H9 (cell line): ENCODE results near the gene SIN3A. TPM values are rescaled to one million over a fixed set of nuclear protein-coding genes. Genes with fewer than 3 reads are reported as not detected.
"Not testable (repeated sequence)": the region's sequence is repeated elsewhere in the genome, so short reads cannot be mapped to it uniquely, and the experiment has no call there.

Experiments used
- DNase-seq: peaks from one replicate; pipeline ENCODE4 v3.0.0-alpha.2; 2017
- H2AFZ ChIP-seq: one replicate; pipeline ENCODE4 v1.6.1; 2013; ENCODE audit warnings: mild to moderate bottlenecking, low read length, control low read depth, moderate library complexity
- H2AK5ac ChIP-seq: 2 replicates; pipeline ENCODE4 v1.6.1; 2013; ENCODE audit warnings: low read length, control low read depth, mixed read lengths; ENCODE audit not compliant: insufficient read length
- H2BK120ac ChIP-seq: one replicate; pipeline ENCODE4 v1.6.1; 2013; ENCODE audit warnings: low read depth, mild to moderate bottlenecking, low read length, control low read depth, inconsistent platforms; ENCODE audit not compliant: poor library complexity, severe bottlenecking
- H2BK12ac ChIP-seq: 2 replicates; pipeline ENCODE4 v1.6.1; 2013; ENCODE audit warnings: low read length, control low read depth, mixed read lengths, low read depth; ENCODE audit not compliant: insufficient read length
- H2BK15ac ChIP-seq: 2 replicates; pipeline ENCODE4 v1.6.1; 2013; ENCODE audit warnings: low read depth, low read length, control low read depth
- H2BK20ac ChIP-seq: one replicate; pipeline ENCODE4 v1.6.1; 2013; ENCODE audit warnings: low read depth, mild to moderate bottlenecking, low read length, control low read depth, inconsistent platforms; ENCODE audit not compliant: poor library complexity, severe bottlenecking
- H2BK5ac ChIP-seq: 2 replicates; pipeline ENCODE4 v1.6.1; 2013; ENCODE audit warnings: low read length, control low read depth, mixed read lengths; ENCODE audit not compliant: insufficient read length
- H3K14ac ChIP-seq: 2 replicates; pipeline ENCODE4 v1.6.1; 2013; ENCODE audit warnings: low read length, control low read depth; ENCODE audit not compliant: insufficient read depth
- H3K18ac ChIP-seq: 2 replicates; pipeline ENCODE4 v1.6.1; 2013; ENCODE audit warnings: low read depth, mild to moderate bottlenecking, mixed read lengths, low read length, control low read depth; ENCODE audit not compliant: insufficient read length
- H3K23ac ChIP-seq: 2 replicates; pipeline ENCODE4 v1.6.1; 2013; ENCODE audit warnings: low read length, control low read depth, mixed read lengths, low read depth; ENCODE audit not compliant: insufficient read length
- H3K23me2 ChIP-seq: 2 replicates; pipeline ENCODE4 v1.6.1; 2013; ENCODE audit warnings: low read depth, mild to moderate bottlenecking, mixed read lengths, low read length, control low read depth; ENCODE audit not compliant: insufficient read length, poor library complexity, severe bottlenecking
- H3K27ac ChIP-seq: 2 replicates; pipeline ENCODE4 v1.5.1; 2013; ENCODE audit warnings: low read length, control low read depth, mixed read lengths, low read depth; ENCODE audit not compliant: insufficient read length
- H3K27me3 ChIP-seq: 2 replicates; pipeline ENCODE4 v1.6.1; 2013; ENCODE audit warnings: low read length, control low read depth, inconsistent platforms; ENCODE audit not compliant: insufficient read depth
- H3K4ac ChIP-seq: 2 replicates; pipeline ENCODE4 v1.6.1; 2013; ENCODE audit warnings: low read depth, mild to moderate bottlenecking, control low read depth, inconsistent platforms, low read length, moderate library complexity
- H3K4me1 ChIP-seq: 2 replicates; pipeline ENCODE4 v1.6.1; 2013; ENCODE audit warnings: low read length, control low read depth, inconsistent platforms; ENCODE audit not compliant: insufficient read depth
- H3K4me2 ChIP-seq: 2 replicates; pipeline ENCODE4 v1.6.1; 2013; ENCODE audit warnings: low read length, control low read depth, mixed read lengths; ENCODE audit not compliant: insufficient read length, insufficient read depth
- H3K56ac ChIP-seq: 2 replicates; pipeline ENCODE4 v1.6.1; 2013; ENCODE audit warnings: low read depth, mild to moderate bottlenecking, mixed read lengths, low read length, control low read depth; ENCODE audit not compliant: insufficient read length
- H3K79me1 ChIP-seq: 2 replicates; pipeline ENCODE4 v1.6.1; 2013; ENCODE audit warnings: low read depth, mild to moderate bottlenecking, moderate library complexity, low read length, control low read depth, inconsistent platforms; ENCODE audit not compliant: insufficient read depth, poor library complexity, severe bottlenecking
- H3K79me2 ChIP-seq: 2 replicates; pipeline ENCODE4 v1.6.1; 2013; ENCODE audit warnings: low read length, control low read depth, inconsistent platforms; ENCODE audit not compliant: insufficient read depth
- H3K9ac ChIP-seq: 2 replicates; pipeline ENCODE4 v1.6.1; 2013; ENCODE audit warnings: low read length, control low read depth, mixed read lengths; ENCODE audit not compliant: insufficient read length; ENCODE audit errors: extremely low read depth
- H3K9me3 ChIP-seq: one replicate; pipeline ENCODE4 v1.6.1; 2013; ENCODE audit warnings: low read depth, low read length, inconsistent platforms; ENCODE audit not compliant: control insufficient read depth
- H3T11ph ChIP-seq: one replicate; pipeline ENCODE4 v1.6.1; 2013; ENCODE audit warnings: mild to moderate bottlenecking, low read length, control low read depth, inconsistent platforms
- H4K20me1 ChIP-seq: one replicate; pipeline ENCODE4 v1.6.1; 2013; ENCODE audit not compliant: control insufficient read depth, insufficient read length, insufficient read depth
- H4K5ac ChIP-seq: 2 replicates; pipeline ENCODE4 v1.6.1; 2013; ENCODE audit warnings: low read depth, mild to moderate bottlenecking, mixed read lengths, low read length, control low read depth; ENCODE audit not compliant: insufficient read length
- H4K8ac ChIP-seq: replicated peaks from 2 replicates; pipeline ENCODE4 v1.6.1; 2013; ENCODE audit warnings: low read length, control low read depth, mixed read lengths, low read depth; ENCODE audit not compliant: insufficient read length
- H4K91ac ChIP-seq: 2 replicates; pipeline ENCODE4 v1.6.1; 2013; ENCODE audit warnings: low read depth, mild to moderate bottlenecking, moderate library complexity, mixed read lengths, low read length, control low read depth; ENCODE audit not compliant: insufficient read length
- H3K27ac Mint-ChIP-seq, 3 experiments: 2 replicates in 2 of 3; 3 replicates in 1 of 3; pipeline ENCODE4 v1.8.0; 2020 to 2021; ENCODE audit warnings: mixed read lengths in 3 of 3, mild to moderate bottlenecking in 1 of 3, moderate library complexity in 1 of 3
- H3K27me3 Mint-ChIP-seq: 2 replicates; pipeline ENCODE4 v1.8.0; 2021; ENCODE audit warnings: low read depth, mild to moderate bottlenecking, moderate library complexity, mixed read lengths
- H3K36me3 Mint-ChIP-seq, 3 experiments: 2 replicates in 2 of 3; 3 replicates in 1 of 3; pipeline ENCODE4 v1.8.0; 2020 to 2021; ENCODE audit warnings: low read depth in 3 of 3, mixed read lengths in 3 of 3; ENCODE audit not compliant: insufficient read depth in 1 of 3
- H3K4me1 Mint-ChIP-seq, 2 experiments: 2 replicates each; pipeline ENCODE4 v1.8.0; 2020; ENCODE audit warnings: mixed read lengths in 2 of 2
- H3K4me3 Mint-ChIP-seq, 2 experiments: 2 replicates in 1 of 2; 3 replicates in 1 of 2; pipeline ENCODE4 v1.8.0; 2020 to 2021; ENCODE audit warnings: mild to moderate bottlenecking in 2 of 2, mixed read lengths in 2 of 2, moderate library complexity in 1 of 2
- H3K9me3 Mint-ChIP-seq, 2 experiments: 2 replicates in 1 of 2; 3 replicates in 1 of 2; pipeline ENCODE4 v1.8.0; 2020; ENCODE audit warnings: mild to moderate bottlenecking in 2 of 2, mixed read lengths in 2 of 2, moderate library complexity in 1 of 2
- WGBS: extraction: QIAGEN DNeasy Blood & Tissue Kit; methylation state at CpG from one replicate; pipeline ENCODE4 v1.1.7; 2013; ENCODE audit warnings: missing lambda C conversion rate, low lambda C conversion rate, mixed read lengths; ENCODE audit not compliant: insufficient read length; ENCODE audit errors: extremely low coverage; 5-methylcytosine and 5-hydroxymethylcytosine counted together
- total RNA-seq: library from RNA; stranded (reverse); gene quantifications from 2 replicates; pipeline ENCODE4 v1.2.1, GENCODE V29; 2021
- TF ChIP-seq, protein P1 (sequence below): fragments of 200-600 bp; sonication (generic); conservative IDR thresholded peaks from 3 replicates; pipeline ENCODE4 v1.8.0; 2021; ENCODE audit warnings: antibody characterized with exemption, mild to moderate bottlenecking

Gene SIN3A
- total RNA-seq, 1 experiment from 2014 or later, result 102 TPM

DNA sequence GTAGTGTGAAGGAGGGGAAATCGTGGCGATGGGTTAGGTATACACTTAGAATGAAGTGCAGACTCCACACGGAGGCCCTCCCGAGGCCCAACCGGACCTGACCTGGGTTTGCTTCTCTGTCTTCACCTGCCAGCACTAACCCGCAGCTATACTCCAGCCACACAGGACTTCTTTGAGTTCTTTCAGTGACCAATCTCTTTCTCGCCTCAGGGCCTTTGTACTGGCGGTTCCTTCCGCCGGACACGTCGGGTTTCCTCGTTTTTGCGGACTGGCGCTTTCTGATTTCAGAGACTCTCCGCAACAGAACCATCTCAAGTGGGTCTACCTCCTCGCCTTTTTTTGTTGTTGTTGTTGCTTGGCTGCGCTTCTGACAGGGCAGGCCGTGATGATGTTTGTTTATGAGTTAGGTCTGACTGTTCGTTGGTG is 104.7 kb downstream of the SIN3A start, which contains the start of gene NEIL1:
Gene NEIL1, plus strand, starts transcription at position 244 of the 426 bp plus-strand sequence. CDS start 1,867 bp downstream, outside the sequence.
- Histone ChIP-seq H4K5ac (no peak within 1 kb of the TSS), H3K56ac (no peak within 1 kb of the TSS), H2BK12ac (no peak within 1 kb of the TSS), H2BK120ac (no peak within 1 kb of the TSS), H3T11ph (no peak within 1 kb of the TSS), H4K91ac (no peak within 1 kb of the TSS), H3K23me2 (peaks cover 13% of the 10 kb centered on the region), H4K20me1 (no peaks in the 10 kb centered on the region), H3K27ac (no peak within 1 kb of the TSS), H2BK20ac (no peak within 1 kb of the TSS), H2BK5ac (no peak within 1 kb of the TSS), H3K4me1 (no peaks in the 10 kb centered on the region), H3K4me2 (peak within 1 kb of the TSS; percentile 90), H3K14ac (no peak within 1 kb of the TSS; the same call in 1 of the 2 replicates), H3K27me3 (no peaks in the 10 kb centered on the region; the same call in 1 of the 2 replicates), H3K79me2 (no peaks in the 10 kb centered on the region), H2AFZ (no peak within 1 kb of the TSS), H4K8ac (no peak within 1 kb of the TSS), H2BK15ac (no peak within 1 kb of the TSS), H3K9ac (no peak within 1 kb of the TSS), H3K79me1 (no peaks in the 10 kb centered on the region), H3K23ac (no peak within 1 kb of the TSS), H3K4ac (no peak within 1 kb of the TSS), H3K9me3 (no peaks in the 10 kb centered on the region), H3K18ac (no peak within 1 kb of the TSS), H2AK5ac (no peak within 1 kb of the TSS)
- no CpG with 5 or more reads among the region's 20 CpGs for WGBS
- TF ChIP-seq, protein P1, sequence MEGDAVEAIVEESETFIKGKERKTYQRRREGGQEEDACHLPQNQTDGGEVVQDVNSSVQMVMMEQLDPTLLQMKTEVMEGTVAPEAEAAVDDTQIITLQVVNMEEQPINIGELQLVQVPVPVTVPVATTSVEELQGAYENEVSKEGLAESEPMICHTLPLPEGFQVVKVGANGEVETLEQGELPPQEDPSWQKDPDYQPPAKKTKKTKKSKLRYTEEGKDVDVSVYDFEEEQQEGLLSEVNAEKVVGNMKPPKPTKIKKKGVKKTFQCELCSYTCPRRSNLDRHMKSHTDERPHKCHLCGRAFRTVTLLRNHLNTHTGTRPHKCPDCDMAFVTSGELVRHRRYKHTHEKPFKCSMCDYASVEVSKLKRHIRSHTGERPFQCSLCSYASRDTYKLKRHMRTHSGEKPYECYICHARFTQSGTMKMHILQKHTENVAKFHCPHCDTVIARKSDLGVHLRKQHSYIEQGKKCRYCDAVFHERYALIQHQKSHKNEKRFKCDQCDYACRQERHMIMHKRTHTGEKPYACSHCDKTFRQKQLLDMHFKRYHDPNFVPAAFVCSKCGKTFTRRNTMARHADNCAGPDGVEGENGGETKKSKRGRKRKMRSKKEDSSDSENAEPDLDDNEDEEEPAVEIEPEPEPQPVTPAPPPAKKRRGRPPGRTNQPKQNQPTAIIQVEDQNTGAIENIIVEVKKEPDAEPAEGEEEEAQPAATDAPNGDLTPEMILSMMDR, result no peak
- no peaks in the 10 kb centered on the region for H3K9me3 Mint-ChIP-seq
- peaks cover 4 to 8% (median 5%) of the 10 kb centered on the region in 3 experiments; a peak in 5 of 7 replicates for H3K36me3 Mint-ChIP-seq
- H3K4me1 Mint-ChIP-seq, result peaks cover 10 to 11% of the 10 kb centered on the region in 2 experiments
- peak within 1 kb of the TSS in 1 of 3 experiments; percentile 7; a peak in 2 of 7 replicates for H3K27ac Mint-ChIP-seq
- peak within 1 kb of the TSS; percentile 67 to 93 for H3K4me3 Mint-ChIP-seq
- peaks cover 28% of the 10 kb centered on the region for H3K27me3 Mint-ChIP-seq
- DNase-seq, result peak; percentile 55

DNA sequence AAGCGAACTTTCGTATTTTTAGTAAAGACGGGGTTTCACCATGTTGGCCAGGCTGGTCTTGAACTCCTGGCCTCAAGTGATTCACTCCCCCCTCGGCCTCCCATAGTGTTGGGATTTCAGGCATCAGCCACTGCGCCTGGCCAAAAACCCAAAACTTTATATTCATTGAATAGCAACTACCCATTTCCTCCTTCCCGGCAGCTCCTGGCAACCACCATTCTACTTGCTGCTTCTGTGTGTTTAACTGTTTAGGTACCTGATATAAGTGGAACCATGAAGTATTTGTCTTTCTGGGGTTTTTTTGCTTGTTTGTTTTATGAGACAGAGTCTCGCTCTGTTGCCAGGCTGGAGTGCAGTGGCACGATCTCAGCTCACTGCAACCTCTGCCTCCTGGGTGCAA is 107.5 kb downstream of the SIN3A start:
- not testable (repeated sequence) for H3K9me3 ChIP-seq, H3K4me3 Mint-ChIP-seq, H3K9ac ChIP-seq, H3K18ac ChIP-seq, H4K91ac ChIP-seq, H3K4me2 ChIP-seq, H2AK5ac ChIP-seq, H4K20me1 ChIP-seq, H3K9me3 Mint-ChIP-seq, H4K8ac ChIP-seq, H3K27ac ChIP-seq, H3K56ac ChIP-seq, H3K4ac ChIP-seq, H3K14ac ChIP-seq, H3K27ac Mint-ChIP-seq, H2BK20ac ChIP-seq, H2BK120ac ChIP-seq, H4K5ac ChIP-seq, H3K27me3 ChIP-seq, H3K4me1 ChIP-seq, H2AFZ ChIP-seq, H3K23ac ChIP-seq, H2BK5ac ChIP-seq, H2BK15ac ChIP-seq, DNase-seq, H3T11ph ChIP-seq, H2BK12ac ChIP-seq, H3K79me1 ChIP-seq, H3K79me2 ChIP-seq
- WGBS, result no CpG with 5 or more reads among the region's 8 CpGs
- H3K23me2 ChIP-seq, result peaks cover 17% of the 10 kb centered on the region
- peaks cover 21% of the 10 kb centered on the region for H3K27me3 Mint-ChIP-seq
- H3K4me1 Mint-ChIP-seq, result peaks cover 10 to 11% of the 10 kb centered on the region in 2 experiments
- H3K36me3 Mint-ChIP-seq, result peaks cover 6 to 22% (median 18%) of the 10 kb centered on the region in 3 experiments; a peak in 6 of 7 replicates
